PC-9 (cell line): ENCODE data around the gene SELENOF. TPM values are rescaled to one million over a fixed set of nuclear protein-coding genes. Genes with fewer than 3 reads are reported as not detected.

Experiments
- BruUV-seq: library from RNA; stranded (reverse); fragments of 400-500 nt; replicated peaks from 2 replicates; lab custom pipeline; 2021; lab: Mats Ljungman, UMichigan
- CTCF ChIA-PET: fragments of 300-600 bp; sonication (Branson Sonifier 250); formaldehyde crosslinking; loops from one replicate; lab custom pipeline; 2022; ENCODE audit warnings: antibody characterized with exemption; lab: Charles Lee
- POLR2A ChIA-PET: fragments of 300-600 bp; sonication (Branson Sonifier 250); formaldehyde crosslinking; loops from one replicate; lab custom pipeline; 2022; ENCODE audit warnings: antibody characterized with exemption; ENCODE audit not compliant: unreplicated experiment; lab: Charles Lee
- DNase-seq, 2 experiments: peaks; one replicate each; pipeline versions ENCODE4 v3.0.0 to v3.0.0-alpha.2; 2015 to 2022; ENCODE audit warnings: mixed read lengths in 1 of 2
- H2AFZ ChIP-seq: fragments of 200-600 bp; sonication (generic); 2 replicates; pipeline ENCODE4 v1.8.1; 2017; ENCODE audit warnings: antibody characterized with exemption
- H3F3A ChIP-seq: fragments of 200-600 bp; sonication (generic); 2 replicates; pipeline ENCODE4 v1.8.1; 2017; ENCODE audit warnings: antibody characterized with exemption, mild to moderate bottlenecking, low read depth; ENCODE audit not compliant: insufficient read depth
- H3K27ac ChIP-seq: fragments of 200-600 bp; sonication (generic); 2 replicates; pipeline ENCODE4 v1.6.1; 2016; ENCODE audit warnings: mixed run types
- H3K27me3 ChIP-seq: fragments of 200-600 bp; sonication (generic); 2 replicates; pipeline ENCODE4 v1.6.1; 2016; ENCODE audit warnings: low read depth, mixed run types; ENCODE audit not compliant: insufficient read depth
- H3K36me3 ChIP-seq: fragments of 200-600 bp; sonication (generic); 2 replicates; pipeline ENCODE4 v1.6.1; 2016; ENCODE audit warnings: low read depth, mixed run types
- H3K4me1 ChIP-seq: fragments of 200-600 bp; sonication (generic); replicated peaks from 2 replicates; pipeline ENCODE4 v1.6.1; 2016; ENCODE audit warnings: mixed run types; ENCODE audit not compliant: insufficient read depth
- H3K4me2 ChIP-seq: fragments of 200-600 bp; sonication (generic); 2 replicates; pipeline ENCODE4 v1.6.1; 2017; ENCODE audit warnings: mixed run types
- H3K4me3 ChIP-seq: fragments of 200-600 bp; sonication (generic); 2 replicates; pipeline ENCODE4 v1.6.1; 2016; ENCODE audit warnings: mixed run types
- H3K79me2 ChIP-seq: fragments of 200-600 bp; sonication (generic); 2 replicates; pipeline ENCODE4 v1.6.1; 2017; ENCODE audit warnings: low read depth, mixed run types
- H3K9me2 ChIP-seq: fragments of 200-600 bp; sonication (generic); 2 replicates; pipeline ENCODE4 v1.8.1; 2017; ENCODE audit warnings: mild to moderate bottlenecking; ENCODE audit not compliant: insufficient read depth
- H3K9me3 ChIP-seq: fragments of 200-600 bp; sonication (generic); 2 replicates; pipeline ENCODE4 v1.8.1; 2016; ENCODE audit warnings: low read depth; ENCODE audit not compliant: insufficient read depth
- H4K20me1 ChIP-seq: fragments of 200-600 bp; sonication (generic); 2 replicates; pipeline ENCODE4 v1.8.1; 2017; ENCODE audit not compliant: insufficient read depth
- CTCF ChIP-seq: fragments of 200-600 bp; sonication (generic); conservative IDR thresholded peaks from 2 replicates; pipeline ENCODE4 v1.6.1; 2017; ENCODE audit warnings: mixed run types, antibody characterized with exemption, mild to moderate bottlenecking, moderate library complexity
- EZH2 ChIP-seq: fragments of 200-600 bp; sonication (generic); IDR thresholded peaks from 2 replicates; pipeline ENCODE4 v1.8.0; 2017; ENCODE audit warnings: antibody characterized with exemption, low read depth
- intact Hi-C: fragments of 100-400 bp; cut with micrococcal nuclease; formaldehyde crosslinking; loops from one replicate; pipeline ENCODE4 v1.10.0; 2022; ENCODE audit not compliant: unreplicated experiment
- total RNA-seq: library from RNA; stranded (reverse); gene quantifications from 2 replicates; pipeline ENCODE4 v1.2.3, GENCODE V29; 2021

Gene SELENOF
- total RNA-seq, 1 experiment from 2014 or later = 137 TPM

GRCh38 chr1:86861424-86861823 is 52.5 kb downstream of the SELENOF start:
- ChIA-PET POLR2A (no interaction called here), CTCF (no interaction called here)
- H3F3A ChIP-seq = no peaks in the 10 kb centered on the region
- H3K27ac ChIP-seq = no peak overlapping the region
- no peak overlapping the region for H3K4me3 ChIP-seq
- H3K4me2 ChIP-seq = no peak overlapping the region
- peaks cover 2% of the 10 kb centered on the region; the same call in 1 of the 2 replicates for H4K20me1 ChIP-seq
- no peaks in the 10 kb centered on the region for H3K27me3 ChIP-seq
- no peaks in the 10 kb centered on the region for H3K4me1 ChIP-seq
- no peak for DNase-seq
- H3K79me2 ChIP-seq = no peaks in the 10 kb centered on the region
- no TSS peak for BruUV-seq
- H3K9me2 ChIP-seq = no peaks in the 10 kb centered on the region
- peaks cover 6% of the 10 kb centered on the region; the same call in 1 of the 2 replicates for H3K36me3 ChIP-seq
- H2AFZ ChIP-seq = no peak overlapping the region
- TF ChIP-seq EZH2 (no peak), CTCF (no peak)
- no peaks in the 10 kb centered on the region for H3K9me3 ChIP-seq
- intact Hi-C loops = no loop called here

GRCh38 chr1:86860424-86860823 is 53.5 kb downstream of the SELENOF start:
- POLR2A ChIA-PET = no interaction called here
- Histone ChIP-seq H3K4me2 (no peak overlapping the region), H3K9me3 (no peaks in the 10 kb centered on the region)

GRCh38 chr1:86860020-86860419 is 53.9 kb downstream of the SELENOF start:
- Histone ChIP-seq H3K4me3 (no peak overlapping the region), H2AFZ (no peak overlapping the region), H3K79me2 (no peaks in the 10 kb centered on the region), H3K27me3 (no peaks in the 10 kb centered on the region), H3K27ac (no peak overlapping the region), H3K4me1 (no peaks in the 10 kb centered on the region), H3K9me2 (no peaks in the 10 kb centered on the region), H3K36me3 (peaks cover 6% of the 10 kb centered on the region; the same call in 1 of the 2 replicates), H3K4me2 (no peak overlapping the region), H3F3A (no peaks in the 10 kb centered on the region), H4K20me1 (no peaks in the 10 kb centered on the region), H3K9me3 (no peaks in the 10 kb centered on the region)
- intact Hi-C loops = no loop called here
- no peak for TF ChIP-seq EZH2
- no peak for TF ChIP-seq CTCF
- CTCF ChIA-PET = interaction anchor here (0.7 kb wide), 1 partner anchor 82 kb away, joined by 6 read pairs; no protein-coding TSS in a partner anchor
- POLR2A ChIA-PET = no interaction called here
- BruUV-seq = no TSS peak
- DNase-seq = no peak

More at GRCh38 chr1:86860424-86860823, 53.5 kb downstream of the SELENOF start:
- Histone ChIP-seq H3K27ac (no peak overlapping the region), H3K36me3 (peaks cover 6% of the 10 kb centered on the region; the same call in 1 of the 2 replicates), H3F3A (no peaks in the 10 kb centered on the region), H3K27me3 (no peaks in the 10 kb centered on the region), H3K4me1 (no peaks in the 10 kb centered on the region), H3K4me3 (no peak overlapping the region), H2AFZ (no peak overlapping the region), H4K20me1 (no peaks in the 10 kb centered on the region), H3K79me2 (no peaks in the 10 kb centered on the region), H3K9me2 (no peaks in the 10 kb centered on the region)
- no TSS peak for BruUV-seq
- TF ChIP-seq CTCF = no peak
- no peak for TF ChIP-seq EZH2
- no peak for DNase-seq
- CTCF ChIA-PET = no interaction called here
- intact Hi-C loops = no loop called here
